ENCODE measurements around the gene SPART. TPM values are rescaled to one million over a fixed set of nuclear protein-coding genes. Genes with fewer than 3 reads are reported as not detected.

Gene SPART
- total RNA-seq, 1 experiment from 2014 or later, result 83.1 TPM

DNA sequence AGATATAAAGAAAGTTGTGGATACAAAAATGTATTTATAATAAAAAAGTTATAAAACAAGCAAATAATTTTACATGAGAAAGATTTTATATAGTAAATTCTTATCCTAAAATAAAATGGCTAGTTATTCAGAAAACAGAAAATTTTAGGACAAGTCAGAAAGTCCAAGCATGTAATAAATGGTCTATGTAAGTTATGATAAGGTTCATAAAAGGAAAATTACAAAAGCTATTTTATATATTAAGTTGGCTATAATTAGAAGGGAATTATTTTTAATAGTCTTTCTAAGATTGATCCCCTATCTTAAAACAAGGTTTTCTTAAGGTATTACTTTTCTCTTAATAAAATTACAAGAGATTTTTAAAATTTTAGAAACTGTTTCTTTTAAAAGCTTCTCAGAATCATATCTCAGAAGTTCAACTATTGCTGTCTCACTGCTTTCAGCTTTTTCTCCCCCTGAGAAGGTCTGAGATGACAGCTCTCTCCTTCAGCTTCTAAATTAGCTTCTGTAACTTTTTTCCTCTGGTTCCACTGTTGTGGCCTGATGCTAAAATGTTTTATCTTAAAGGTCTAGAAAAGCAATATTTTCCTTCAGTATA is 57.3 kb downstream of the SPART start:
- intact Hi-C loops (cut with micrococcal nuclease), result loop anchor here (10.0 kb wide), 1 partner anchor 536 kb away; no protein-coding TSS in a partner anchor
- ChIA-PET CTCF (interaction anchor here (0.6 to 1.6 kb wide), 3 partner anchors 310 to 448 kb away, joined by 4 to 5 read pairs (median 4); no protein-coding TSS in a partner anchor), POLR2A (no interaction called here)
- Mint-ChIP-seq H3K9me3 (ENCODE audit: unreplicated experiment) (no peaks in the 10 kb centered on the region), H3K4me3 (ENCODE audit: unreplicated experiment) (no peak overlapping the region), H3K4me1 (ENCODE audit: insufficient read depth, unreplicated experiment) (no peaks in the 10 kb centered on the region), H3K27me3 (ENCODE audit: insufficient read depth, unreplicated experiment) (no peaks in the 10 kb centered on the region), H3K27ac (ENCODE audit: low read depth, unreplicated experiment) (no peak overlapping the region), H3K36me3 (ENCODE audit: insufficient read depth, unreplicated experiment) (no peaks in the 10 kb centered on the region)
- TF ChIP-seq, protein P1, sequence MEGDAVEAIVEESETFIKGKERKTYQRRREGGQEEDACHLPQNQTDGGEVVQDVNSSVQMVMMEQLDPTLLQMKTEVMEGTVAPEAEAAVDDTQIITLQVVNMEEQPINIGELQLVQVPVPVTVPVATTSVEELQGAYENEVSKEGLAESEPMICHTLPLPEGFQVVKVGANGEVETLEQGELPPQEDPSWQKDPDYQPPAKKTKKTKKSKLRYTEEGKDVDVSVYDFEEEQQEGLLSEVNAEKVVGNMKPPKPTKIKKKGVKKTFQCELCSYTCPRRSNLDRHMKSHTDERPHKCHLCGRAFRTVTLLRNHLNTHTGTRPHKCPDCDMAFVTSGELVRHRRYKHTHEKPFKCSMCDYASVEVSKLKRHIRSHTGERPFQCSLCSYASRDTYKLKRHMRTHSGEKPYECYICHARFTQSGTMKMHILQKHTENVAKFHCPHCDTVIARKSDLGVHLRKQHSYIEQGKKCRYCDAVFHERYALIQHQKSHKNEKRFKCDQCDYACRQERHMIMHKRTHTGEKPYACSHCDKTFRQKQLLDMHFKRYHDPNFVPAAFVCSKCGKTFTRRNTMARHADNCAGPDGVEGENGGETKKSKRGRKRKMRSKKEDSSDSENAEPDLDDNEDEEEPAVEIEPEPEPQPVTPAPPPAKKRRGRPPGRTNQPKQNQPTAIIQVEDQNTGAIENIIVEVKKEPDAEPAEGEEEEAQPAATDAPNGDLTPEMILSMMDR (IDR thresholded peaks at IDR 0.05; ENCODE audit: unreplicated experiment), result no peak
- BruUV-seq (replicated peaks), result no TSS peak
- DNase-seq (ENCODE audit: unreplicated experiment), result no peak

DNA sequence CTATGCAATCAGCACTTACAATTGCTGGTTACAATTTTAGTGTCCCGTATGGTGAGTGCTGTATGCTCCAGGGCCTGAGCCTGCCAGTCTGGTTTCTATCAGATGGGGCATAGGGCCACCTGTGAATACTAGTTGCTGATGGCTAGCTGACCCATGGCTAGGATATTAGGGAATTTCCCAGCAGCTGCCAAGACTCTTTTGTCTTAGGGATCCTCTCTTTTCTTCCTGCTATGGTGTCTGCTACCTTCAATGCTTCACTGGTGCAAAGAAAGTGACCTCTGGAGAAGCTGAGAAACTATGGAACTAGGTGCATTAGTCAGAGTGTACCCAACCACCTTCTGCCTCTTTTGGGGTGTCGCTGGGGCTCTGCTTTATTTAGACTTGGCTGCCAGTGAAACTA is 60.2 kb downstream of the SPART start:
- Mint-ChIP-seq H3K9me3 (ENCODE audit: unreplicated experiment) (no peaks in the 10 kb centered on the region), H3K36me3 (ENCODE audit: insufficient read depth, unreplicated experiment) (no peaks in the 10 kb centered on the region), H3K27me3 (ENCODE audit: insufficient read depth, unreplicated experiment) (no peaks in the 10 kb centered on the region), H3K27ac (ENCODE audit: low read depth, unreplicated experiment) (no peak overlapping the region), H3K4me1 (ENCODE audit: insufficient read depth, unreplicated experiment) (no peaks in the 10 kb centered on the region), H3K4me3 (ENCODE audit: unreplicated experiment) (no peak overlapping the region)
- POLR2A ChIA-PET, result no interaction called here
- intact Hi-C loops (cut with micrococcal nuclease), result loop anchor here (10.0 kb wide), 1 partner anchor 539 kb away; no protein-coding TSS in a partner anchor
- TF ChIP-seq, protein P1 (IDR thresholded peaks at IDR 0.05; ENCODE audit: unreplicated experiment), result no peak
- no TSS peak for BruUV-seq (replicated peaks)
- CTCF ChIA-PET, result interaction anchor here (0.5 kb wide), 1 partner anchor 789 kb away, joined by 3 read pairs; no protein-coding TSS in a partner anchor
- no peak for DNase-seq (ENCODE audit: unreplicated experiment)

DNA sequence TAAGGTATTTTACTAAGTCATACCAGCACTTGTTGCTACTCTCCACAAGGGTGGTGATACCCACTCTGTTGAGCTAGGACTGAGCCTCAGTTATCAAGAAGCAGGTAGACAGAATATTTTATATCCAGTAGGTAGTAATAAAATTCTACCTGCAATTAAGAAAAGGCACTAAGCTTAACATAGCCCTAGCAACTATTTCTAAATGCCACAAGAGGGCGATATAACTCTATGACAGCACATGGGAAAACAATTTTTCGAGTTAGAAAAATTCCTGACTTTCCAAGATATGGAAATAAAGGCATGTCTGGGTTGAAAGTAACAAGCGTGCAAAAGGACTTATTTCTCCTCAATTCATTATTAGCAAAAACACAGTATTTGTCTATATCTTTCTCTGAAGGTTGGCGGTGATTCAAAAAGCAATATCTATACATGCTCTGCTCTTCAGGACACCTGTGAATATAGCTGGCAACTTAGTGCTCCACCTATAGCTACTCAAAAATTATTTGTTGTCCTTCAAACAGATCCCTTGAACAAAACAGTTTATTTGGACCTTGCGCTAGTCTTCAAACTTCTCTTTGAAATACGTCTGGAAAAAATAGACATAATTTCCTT is 63.3 kb downstream of the SPART start:
- H3K27me3 Mint-ChIP-seq (ENCODE audit: insufficient read depth, unreplicated experiment), result no peaks in the 10 kb centered on the region

More for the DNA sequence above, 63.3 kb downstream of the SPART start:
- H3K4me3 Mint-ChIP-seq (ENCODE audit: unreplicated experiment), result no peak overlapping the region
- DNase-seq (ENCODE audit: unreplicated experiment), result peak; percentile 58
- POLR2A ChIA-PET, result interaction anchor here (0.7 to 2.2 kb wide), 2 partner anchors 304 to 452 kb away, joined by 3 to 7 read pairs; no protein-coding TSS in a partner anchor
- intact Hi-C loops (cut with micrococcal nuclease), result loop anchor here (1.0 to 10.0 kb wide), 5 partner anchors 112 to 542 kb away; no protein-coding TSS in a partner anchor
- no peaks in the 10 kb centered on the region for H3K4me1 Mint-ChIP-seq (ENCODE audit: insufficient read depth, unreplicated experiment)
- TF ChIP-seq, protein P1 (IDR thresholded peaks at IDR 0.05; ENCODE audit: unreplicated experiment), result peak; percentile 67
- H3K9me3 Mint-ChIP-seq (ENCODE audit: unreplicated experiment), result no peaks in the 10 kb centered on the region
- no TSS peak for BruUV-seq (replicated peaks)
- CTCF ChIA-PET, result interaction anchor here (0.5 to 5.3 kb wide), 45 partner anchors 8 to 748 kb away, joined by 3 to 51 read pairs (median 4); partner anchors contain the start of gene CCDC169
- no peaks in the 10 kb centered on the region for H3K36me3 Mint-ChIP-seq (ENCODE audit: insufficient read depth, unreplicated experiment)
- no peak overlapping the region for H3K27ac Mint-ChIP-seq (ENCODE audit: low read depth, unreplicated experiment)
